Gastroesophageal sphincter (tissue), 4 donors: ENCODE measurements around the gene IQGAP3. TPM values are rescaled to one million over a fixed set of nuclear protein-coding genes. Genes with fewer than 3 reads are reported as not detected.

Experiments
- ATAC-seq: fragments of 150-250 bp; one replicate; pipeline ENCODE4 v1.9.1; 2016; ENCODE audit warnings: mild to moderate bottlenecking, moderate library complexity
- H3K27ac ChIP-seq, 4 donors: fragments of 200-600 bp; sonication (generic) in 3 of 4; 1 replicate in 3 of 4; 2 replicates in 1 of 4; pipeline ENCODE4 v1.5.1; 2016 to 2019
- H3K27me3 ChIP-seq: fragments of 200-600 bp; sonication (generic); one replicate; pipeline ENCODE4 v1.5.1; 2019
- H3K36me3 ChIP-seq, 2 donors: fragments of 200-600 bp; sonication (generic); one replicate each; pipeline ENCODE4 v1.5.1; 2019; ENCODE audit warnings: control low read depth in 1 of 2
- H3K4me1 ChIP-seq, 3 donors: fragments of 200-600 bp; sonication (generic); 1 replicate in 2 of 3; 2 replicates in 1 of 3; pipeline ENCODE4 v1.5.1; 2016 to 2019; ENCODE audit warnings: control low read depth in 2 of 3
- H3K4me3 ChIP-seq, 2 donors: fragments of 200-600 bp; sonication (generic); one replicate each; pipeline ENCODE4 v1.5.1; 2019; ENCODE audit warnings: mild to moderate bottlenecking in 1 of 2, moderate library complexity in 1 of 2
- H3K9me3 ChIP-seq, 3 donors: fragments of 200-600 bp; sonication (generic); one replicate each; pipeline ENCODE4 v1.5.1; 2017 to 2019; ENCODE audit warnings: control low read depth in 2 of 3
- EP300 ChIP-seq: sonication (generic); formaldehyde crosslinking; IDR thresholded peaks from one replicate; pipeline ENCODE4 v1.6.1; 2017; ENCODE audit warnings: antibody characterized with exemption, mild to moderate bottlenecking
- POLR2A ChIP-seq, 2 donors: fragments of 450-650 bp; IDR thresholded peaks; one replicate each; pipeline ENCODE4 v1.6.1; 2017; ENCODE audit warnings: antibody characterized with exemption in 2 of 2, mild to moderate bottlenecking in 2 of 2, moderate library complexity in 1 of 2
- POLR2AphosphoS5 ChIP-seq: sonication (generic); formaldehyde crosslinking; IDR thresholded peaks from one replicate; pipeline ENCODE4 v1.6.1; 2017; ENCODE audit warnings: antibody characterized with exemption
- WGBS, 2 donors: methylation state at CpG; one replicate each; pipeline ENCODE4 v1.1.5; 2018; ENCODE audit warnings: low coverage in 1 of 2; 5-methylcytosine and 5-hydroxymethylcytosine counted together
- total RNA-seq, 4 donors: library from RNA; depleted of rRNA; stranded (reverse); fragments of >200 nt; gene quantifications; one replicate each; pipeline ENCODE4 v1.1.0, GENCODE V29; 2016
- TF ChIP-seq, protein P1 (sequence below), 4 experiments: fragments of 200-600 bp in 2 of 4; fragments of 450-650 bp in 2 of 4; sonication (generic) in 1 of 4; IDR thresholded peaks; one replicate each; pipeline ENCODE4 v1.5.1; 2017 to 2019; ENCODE audit warnings: antibody characterized with exemption in 4 of 4, mild to moderate bottlenecking in 2 of 4, moderate library complexity in 2 of 4

The IQGAP3 gene
- total RNA-seq, 4 donors from 2014 or later, result 0.27 to 0.58 (median 0.42) TPM; not detected in 1

DNA sequence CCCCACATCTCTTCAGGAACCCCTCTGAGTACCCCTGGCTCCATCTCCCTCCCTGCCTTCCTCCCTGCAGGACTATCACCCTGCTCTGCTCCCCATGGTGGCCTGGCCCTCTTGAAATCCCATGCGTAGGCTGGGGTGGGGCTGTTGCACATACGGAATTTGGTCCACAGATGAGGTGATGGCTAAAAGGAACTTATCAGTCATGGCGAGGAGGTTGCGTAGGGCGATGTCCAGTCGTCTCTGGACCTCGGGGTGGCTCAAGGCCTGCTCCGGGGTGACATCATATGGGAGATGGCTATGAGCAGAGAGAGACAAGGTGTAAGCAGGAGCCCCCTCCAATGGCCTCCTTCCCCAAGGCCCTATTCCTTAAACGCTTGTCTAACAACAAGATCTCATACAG, 35.3 kb downstream of the IQGAP3 start:
- no peaks in the 10 kb centered on the region for H3K36me3 ChIP-seq
- H3K27ac ChIP-seq, result no peak overlapping the region
- H3K4me1 ChIP-seq, result no peaks in the 10 kb centered on the region
- H3K9me3 ChIP-seq, result no peaks in the 10 kb centered on the region
- H3K27me3 ChIP-seq, result no peaks in the 10 kb centered on the region
- H3K4me3 ChIP-seq, result no peak overlapping the region
- WGBS, 2 donors, result 80 to 98% methylated on average over 1 to 6 of the region's 9 CpGs
- TF ChIP-seq POLR2A (IDR thresholded peaks at IDR 0.05) (no peak), EP300 (no peak)
- no peak for ATAC-seq

DNA sequence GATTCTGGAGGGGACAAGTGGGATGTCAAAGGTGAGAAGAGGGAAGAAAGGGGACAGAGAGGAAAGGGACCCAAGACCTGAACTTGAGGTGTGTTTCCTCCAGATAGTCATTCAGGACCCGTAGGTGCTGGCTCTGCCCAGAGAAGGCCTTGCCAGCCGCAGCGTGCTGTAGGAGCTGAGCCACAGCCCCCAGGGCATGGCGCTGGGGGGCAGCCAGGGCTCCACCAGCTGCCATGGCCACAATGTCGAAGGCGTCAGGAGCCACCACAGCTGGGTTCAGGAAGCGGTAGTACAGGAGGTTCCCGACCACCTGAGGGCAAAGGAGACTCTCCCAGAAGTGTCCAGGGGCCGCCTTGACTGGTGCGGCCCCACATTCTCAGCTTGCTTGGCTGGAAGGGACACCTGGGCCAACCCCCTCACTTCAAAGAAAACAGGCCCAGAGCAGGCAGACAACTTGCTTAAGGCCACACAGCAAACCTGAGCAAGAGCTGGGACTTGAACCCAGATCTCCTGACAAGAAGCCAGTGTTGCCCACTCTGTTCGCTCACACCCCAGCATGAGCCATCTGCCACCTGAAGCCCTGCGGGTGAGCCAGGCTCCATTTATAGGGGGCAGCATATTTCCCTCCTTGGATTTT, 37.8 kb downstream of the IQGAP3 start:
- Histone ChIP-seq H3K27me3 (no peaks in the 10 kb centered on the region), H3K27ac (no peak overlapping the region), H3K4me1 (no peaks in the 10 kb centered on the region), H3K9me3 (no peaks in the 10 kb centered on the region), H3K36me3 (no peaks in the 10 kb centered on the region), H3K4me3 (no peak overlapping the region)
- 92 to 100% methylated on average over 1 to 2 of the region's 12 CpGs for WGBS, 2 donors
- TF ChIP-seq EP300, result no peak
- TF ChIP-seq, protein P1, sequence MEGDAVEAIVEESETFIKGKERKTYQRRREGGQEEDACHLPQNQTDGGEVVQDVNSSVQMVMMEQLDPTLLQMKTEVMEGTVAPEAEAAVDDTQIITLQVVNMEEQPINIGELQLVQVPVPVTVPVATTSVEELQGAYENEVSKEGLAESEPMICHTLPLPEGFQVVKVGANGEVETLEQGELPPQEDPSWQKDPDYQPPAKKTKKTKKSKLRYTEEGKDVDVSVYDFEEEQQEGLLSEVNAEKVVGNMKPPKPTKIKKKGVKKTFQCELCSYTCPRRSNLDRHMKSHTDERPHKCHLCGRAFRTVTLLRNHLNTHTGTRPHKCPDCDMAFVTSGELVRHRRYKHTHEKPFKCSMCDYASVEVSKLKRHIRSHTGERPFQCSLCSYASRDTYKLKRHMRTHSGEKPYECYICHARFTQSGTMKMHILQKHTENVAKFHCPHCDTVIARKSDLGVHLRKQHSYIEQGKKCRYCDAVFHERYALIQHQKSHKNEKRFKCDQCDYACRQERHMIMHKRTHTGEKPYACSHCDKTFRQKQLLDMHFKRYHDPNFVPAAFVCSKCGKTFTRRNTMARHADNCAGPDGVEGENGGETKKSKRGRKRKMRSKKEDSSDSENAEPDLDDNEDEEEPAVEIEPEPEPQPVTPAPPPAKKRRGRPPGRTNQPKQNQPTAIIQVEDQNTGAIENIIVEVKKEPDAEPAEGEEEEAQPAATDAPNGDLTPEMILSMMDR (IDR thresholded peaks at IDR 0.05), result no peak
- TF ChIP-seq POLR2A (IDR thresholded peaks at IDR 0.05), result no peak
- TF ChIP-seq POLR2AphosphoS5, result no peak
- no peak for ATAC-seq

DNA sequence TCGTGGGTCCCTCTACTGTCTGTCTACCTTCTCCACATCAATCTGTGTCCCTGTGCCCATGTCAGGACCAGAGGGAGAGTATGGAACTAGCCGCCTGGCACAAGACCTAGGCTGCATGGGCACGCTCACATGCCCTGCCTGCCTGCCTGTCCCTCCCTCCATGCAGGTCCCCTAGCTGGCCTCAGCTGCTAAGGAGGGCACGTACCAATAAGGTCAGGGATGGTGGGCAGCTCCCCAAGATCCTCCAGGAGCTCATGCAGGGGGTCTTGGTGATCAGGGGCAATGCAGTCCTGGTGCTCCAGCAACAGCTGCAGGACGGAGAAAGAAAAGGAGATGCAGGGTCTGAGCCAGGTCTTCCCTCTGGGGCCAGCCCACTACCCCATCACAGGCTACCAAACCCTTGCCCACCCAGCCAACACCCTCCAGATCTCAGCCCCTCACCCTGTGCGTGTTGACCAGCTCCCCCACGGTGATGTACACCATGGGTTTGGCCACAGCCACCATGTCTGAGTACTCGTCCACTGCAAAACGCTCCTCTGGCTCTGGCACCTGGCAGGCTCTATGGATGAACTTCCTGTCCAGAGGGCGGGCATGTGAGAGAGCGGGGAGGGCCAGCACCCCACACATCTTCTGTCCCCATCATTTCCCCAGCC, 38.7 kb downstream of the IQGAP3 start:
- no peak for TF ChIP-seq POLR2AphosphoS5
- 91% methylated on average over 4 of the region's 11 CpGs; no CpG with 5 or more reads in 1 of the 2 donors for WGBS, 2 donors

DNA sequence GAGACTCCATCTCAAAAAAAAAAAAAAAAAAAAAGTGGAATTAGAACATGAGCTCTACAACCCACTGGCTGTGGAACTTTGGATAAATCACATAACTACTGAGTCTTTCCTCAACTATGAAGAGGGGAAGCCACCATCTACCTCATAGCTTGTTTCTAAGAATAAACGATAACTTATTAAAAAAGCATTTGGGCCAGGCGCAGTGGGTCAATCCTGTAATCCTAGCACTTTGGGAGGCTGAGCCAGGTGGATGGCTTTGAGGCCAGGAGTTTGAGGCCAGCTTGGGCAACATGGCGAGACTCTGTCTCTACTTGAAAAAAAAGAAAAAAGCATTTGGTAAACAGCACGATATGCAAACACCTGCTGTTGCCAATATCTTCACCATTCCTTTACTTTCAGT, 40.0 kb downstream of the IQGAP3 start:
- no peak overlapping the region for H3K27ac ChIP-seq
- H3K27me3 ChIP-seq, result no peaks in the 10 kb centered on the region
- TF ChIP-seq EP300, result no peak
- no peak for TF ChIP-seq POLR2A (IDR thresholded peaks at IDR 0.05)
- H3K4me1 ChIP-seq, result no peaks in the 10 kb centered on the region
- no peaks in the 10 kb centered on the region for H3K9me3 ChIP-seq
- WGBS, 2 donors, result 86 to 93% methylated on average over 4 of the region's 4 CpGs
- no peaks in the 10 kb centered on the region for H3K36me3 ChIP-seq
- ATAC-seq, result no peak
- H3K4me3 ChIP-seq, result no peak overlapping the region

More for the DNA sequence above, 38.7 kb downstream of the IQGAP3 start:
- no peak overlapping the region for H3K4me3 ChIP-seq
- H3K27me3 ChIP-seq, result no peaks in the 10 kb centered on the region
- H3K27ac ChIP-seq, result no peak overlapping the region
- H3K36me3 ChIP-seq, result no peaks in the 10 kb centered on the region
- H3K9me3 ChIP-seq, result no peaks in the 10 kb centered on the region
- no peaks in the 10 kb centered on the region for H3K4me1 ChIP-seq
- no peak for ATAC-seq

DNA sequence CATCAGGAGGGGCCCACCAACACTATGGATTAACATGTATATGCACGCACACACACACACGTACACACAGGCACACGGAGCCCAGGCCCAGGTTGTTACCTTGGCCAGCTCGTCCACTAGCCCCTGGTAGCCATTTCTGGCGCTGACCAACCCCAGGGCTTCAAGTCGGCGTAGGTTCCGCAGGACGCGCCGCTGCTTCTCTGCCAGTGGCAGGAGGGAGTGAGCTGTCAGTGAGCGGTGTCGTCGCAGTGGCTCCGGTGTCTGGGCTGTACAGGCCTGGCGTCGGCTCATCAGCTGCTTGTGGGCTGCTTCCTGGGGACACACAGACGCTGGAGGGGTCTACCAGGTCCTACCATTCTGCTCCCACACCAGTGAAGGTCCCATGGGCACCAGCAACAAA, 42.4 kb downstream of the IQGAP3 start:
- TF ChIP-seq, protein P1 (IDR thresholded peaks at IDR 0.05), result no peak
- TF ChIP-seq POLR2AphosphoS5, result no peak
- 93% methylated on average over 3 of the region's 18 CpGs; no CpG with 5 or more reads in 1 of the 2 donors for WGBS, 2 donors
- no peak for ATAC-seq
- no peak overlapping the region for H3K4me3 ChIP-seq
- no peak overlapping the region for H3K27ac ChIP-seq
- H3K36me3 ChIP-seq, result no peaks in the 10 kb centered on the region
- no peaks in the 10 kb centered on the region for H3K27me3 ChIP-seq
- no peaks in the 10 kb centered on the region for H3K4me1 ChIP-seq
- no peaks in the 10 kb centered on the region for H3K9me3 ChIP-seq

DNA sequence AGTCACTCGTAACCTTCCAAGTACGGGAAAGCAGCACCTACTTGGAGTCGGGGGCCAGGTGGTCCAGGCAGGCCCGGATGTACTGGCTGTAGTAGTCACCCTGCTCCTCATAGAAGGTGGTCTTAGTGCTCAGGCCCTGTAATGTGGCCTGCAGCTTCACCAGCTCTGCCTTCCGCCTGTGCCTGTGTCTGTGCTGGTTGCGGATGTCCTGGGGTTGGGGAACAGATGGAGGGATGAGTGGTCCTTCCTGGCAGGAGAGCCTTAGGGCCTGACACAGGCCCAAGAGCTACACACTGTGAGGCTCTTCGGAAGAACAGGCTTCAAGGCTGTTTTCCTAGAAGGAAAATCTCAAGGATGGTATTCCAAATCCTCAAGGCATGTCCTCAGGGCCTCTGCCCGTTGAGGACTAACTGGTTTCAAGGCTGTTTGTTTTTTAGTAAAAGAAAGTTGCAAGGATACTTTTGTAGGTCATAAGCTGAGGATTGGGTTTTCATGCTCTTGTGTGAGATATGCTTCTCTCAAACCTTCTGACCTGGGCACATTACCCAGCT, 43.4 kb downstream of the IQGAP3 start:
- Histone ChIP-seq H3K9me3 (no peaks in the 10 kb centered on the region), H3K4me3 (no peak overlapping the region), H3K27ac (no peak overlapping the region), H3K4me1 (no peaks in the 10 kb centered on the region), H3K27me3 (no peaks in the 10 kb centered on the region), H3K36me3 (no peaks in the 10 kb centered on the region)
- WGBS, 2 donors, result 67 to 85% methylated on average over 1 to 3 of the region's 8 CpGs
- TF ChIP-seq POLR2AphosphoS5 (no peak), POLR2A (IDR thresholded peaks at IDR 0.05) (no peak)
- TF ChIP-seq, protein P1 (IDR thresholded peaks at IDR 0.05), result no peak
- ATAC-seq, result no peak
